Epithelial cell of esophagus (primary cell): Measurements from ENCODE around the gene EN1.

ENCODE experiments used
- DNase-seq: peaks from one replicate; pipeline ENCODE4 v3.0.0; 2010; ENCODE audit warnings: low read depth
- H3K4me3 ChIP-seq: 2 replicates; pipeline ENCODE4 v1.5.1; 2011; ENCODE audit warnings: mild to moderate bottlenecking, low read length, control low read depth
- TF ChIP-seq, protein P1 (sequence below): IDR thresholded peaks from 2 replicates; pipeline ENCODE4 v1.5.1; 2011; ENCODE audit warnings: low read depth, mild to moderate bottlenecking, low read length, control low read depth, inconsistent platforms; ENCODE audit not compliant: insufficient read depth; ENCODE audit errors: missing control alignments

EN1 gene

DNA sequence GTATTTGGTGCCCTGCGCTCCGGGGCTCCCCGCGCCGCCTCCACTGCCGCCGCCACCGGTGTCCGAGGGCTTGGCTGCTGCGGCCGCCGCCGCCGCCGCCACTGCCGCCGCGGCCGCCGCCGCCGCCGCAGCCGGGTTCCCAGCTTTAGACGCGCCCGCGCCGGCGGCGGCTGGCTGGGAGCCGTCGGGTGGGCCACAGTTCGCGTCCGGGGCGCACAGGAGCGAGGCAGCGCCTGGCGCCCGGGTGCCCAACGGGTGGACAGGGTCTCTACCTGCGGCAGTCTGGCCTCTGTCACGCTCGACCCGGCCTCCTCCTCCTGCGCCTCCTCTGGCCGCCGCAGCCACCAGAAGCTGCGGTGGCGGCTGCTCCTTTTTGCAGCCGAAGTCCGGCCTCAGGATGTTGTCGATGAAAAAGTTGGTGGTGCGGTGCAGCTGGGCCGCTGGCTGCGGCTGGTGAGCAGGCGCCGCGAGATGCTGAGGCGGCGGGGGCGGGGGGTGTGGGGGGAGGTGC, 951 bp downstream of the EN1 start:
- TF ChIP-seq, protein P1, sequence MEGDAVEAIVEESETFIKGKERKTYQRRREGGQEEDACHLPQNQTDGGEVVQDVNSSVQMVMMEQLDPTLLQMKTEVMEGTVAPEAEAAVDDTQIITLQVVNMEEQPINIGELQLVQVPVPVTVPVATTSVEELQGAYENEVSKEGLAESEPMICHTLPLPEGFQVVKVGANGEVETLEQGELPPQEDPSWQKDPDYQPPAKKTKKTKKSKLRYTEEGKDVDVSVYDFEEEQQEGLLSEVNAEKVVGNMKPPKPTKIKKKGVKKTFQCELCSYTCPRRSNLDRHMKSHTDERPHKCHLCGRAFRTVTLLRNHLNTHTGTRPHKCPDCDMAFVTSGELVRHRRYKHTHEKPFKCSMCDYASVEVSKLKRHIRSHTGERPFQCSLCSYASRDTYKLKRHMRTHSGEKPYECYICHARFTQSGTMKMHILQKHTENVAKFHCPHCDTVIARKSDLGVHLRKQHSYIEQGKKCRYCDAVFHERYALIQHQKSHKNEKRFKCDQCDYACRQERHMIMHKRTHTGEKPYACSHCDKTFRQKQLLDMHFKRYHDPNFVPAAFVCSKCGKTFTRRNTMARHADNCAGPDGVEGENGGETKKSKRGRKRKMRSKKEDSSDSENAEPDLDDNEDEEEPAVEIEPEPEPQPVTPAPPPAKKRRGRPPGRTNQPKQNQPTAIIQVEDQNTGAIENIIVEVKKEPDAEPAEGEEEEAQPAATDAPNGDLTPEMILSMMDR: no peak
- H3K4me3 ChIP-seq: no peak overlapping the region
- no peak for DNase-seq

DNA sequence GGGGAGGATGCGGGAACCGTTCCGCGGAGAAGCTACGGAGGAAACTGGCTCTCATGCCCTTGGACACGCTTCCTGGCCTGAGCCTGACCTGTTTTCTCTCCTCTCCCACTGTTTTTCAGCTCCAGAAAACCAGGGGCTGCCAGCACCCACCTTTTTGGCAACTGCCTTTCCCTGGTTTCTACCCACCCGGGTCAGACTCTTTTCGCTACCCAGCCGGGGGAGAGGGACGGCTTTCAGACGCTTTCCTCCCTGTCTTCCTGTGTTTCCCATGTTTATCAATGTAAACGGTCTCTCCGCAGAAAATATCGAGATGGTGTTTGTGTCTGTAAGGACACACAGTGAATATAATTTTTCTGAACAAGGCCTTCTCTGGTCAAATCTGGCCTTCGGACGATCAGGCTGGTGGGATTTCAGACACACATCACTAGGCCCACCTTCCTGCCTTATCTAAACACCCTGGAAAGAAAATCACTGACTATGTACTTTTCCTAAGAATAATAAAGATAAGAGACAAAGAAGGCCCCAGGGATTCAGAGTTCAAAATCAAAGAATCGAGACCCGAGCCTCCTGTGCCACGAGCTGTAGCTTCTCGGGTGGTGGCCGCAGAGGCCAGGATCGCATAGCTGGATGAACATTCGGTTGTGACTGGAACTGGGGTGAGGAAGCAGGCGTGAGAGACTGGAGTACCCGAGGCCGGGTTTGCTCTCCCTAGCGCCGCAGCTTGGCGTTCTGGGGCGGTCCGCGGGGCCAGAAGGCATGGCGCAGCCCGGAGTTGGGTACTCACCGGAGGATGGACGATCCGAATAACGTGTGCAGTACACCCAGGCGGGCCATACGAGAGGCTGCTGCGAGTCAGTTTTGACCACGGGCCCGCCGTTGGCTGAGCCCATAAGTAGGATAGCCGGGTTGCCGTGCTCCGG, 1.7 kb downstream of the EN1 start:
- no peak overlapping the region for H3K4me3 ChIP-seq
- no peak for DNase-seq
- TF ChIP-seq, protein P1: no peak

DNA sequence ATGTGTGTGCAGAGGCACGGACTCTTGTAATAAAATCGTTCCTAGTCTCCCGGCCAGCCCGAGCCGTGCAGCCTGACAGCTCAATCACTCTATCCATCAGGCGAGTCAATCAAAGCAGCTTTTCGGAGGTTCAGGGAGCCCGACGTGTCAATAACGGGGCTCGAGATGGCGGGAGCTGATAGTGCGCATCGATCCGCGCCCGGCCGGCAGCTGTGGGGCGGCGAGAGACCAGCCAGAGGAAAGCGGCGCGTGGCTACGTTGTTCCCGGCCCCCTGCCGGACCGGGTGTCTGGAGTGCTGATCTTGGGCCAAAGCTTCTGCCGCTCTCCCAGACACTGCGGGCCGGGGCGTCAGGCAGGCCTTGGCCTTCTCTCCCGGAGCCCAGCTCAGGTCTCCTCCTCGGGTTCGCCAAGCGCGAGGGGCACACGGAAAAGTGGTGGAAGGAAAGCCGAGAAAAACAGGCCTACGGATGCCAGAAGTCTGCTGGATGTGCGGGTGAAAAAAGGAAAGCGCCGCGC, 2.4 kb downstream of the EN1 start:
- no peak overlapping the region for H3K4me3 ChIP-seq
- TF ChIP-seq, protein P1: no peak
- no peak for DNase-seq

GRCh38 chr2:118844261-118845004, 3.0 kb downstream of the EN1 start:
- H3K4me3 ChIP-seq: no peak overlapping the region
- TF ChIP-seq, protein P1: no peak
- DNase-seq: no peak

DNA sequence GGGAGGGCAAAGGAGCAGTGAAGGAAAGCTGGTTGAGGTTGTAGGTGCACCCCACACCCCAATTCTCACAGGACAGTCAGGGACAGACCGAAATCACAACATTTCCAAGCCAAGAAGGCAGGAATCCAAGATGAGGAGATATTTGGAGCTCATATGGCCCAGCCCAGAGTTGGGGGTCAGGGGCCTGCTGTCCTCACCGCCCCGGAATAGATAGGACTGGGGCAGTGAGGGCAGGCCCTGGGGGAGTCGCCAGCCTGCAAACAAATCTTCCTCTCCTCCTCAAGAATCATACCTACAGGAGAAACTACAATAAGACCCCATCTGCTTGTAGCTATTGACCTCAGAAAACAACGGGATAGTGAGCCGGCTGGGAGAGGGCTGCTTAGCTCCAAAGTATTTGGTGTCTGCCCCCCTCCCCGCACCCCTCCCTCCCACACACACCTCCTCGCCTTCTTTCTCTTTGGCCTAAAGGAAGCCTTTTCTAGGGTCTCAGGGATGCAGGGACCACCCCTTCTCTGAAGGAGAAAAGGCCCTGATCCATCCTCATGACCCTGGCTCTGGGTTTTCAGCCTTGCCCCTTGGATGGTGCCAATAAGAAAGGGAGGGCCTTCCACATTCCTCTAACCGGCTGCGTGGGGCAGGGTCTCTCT, 3.8 kb downstream of the EN1 start:
- TF ChIP-seq, protein P1: no peak
- H3K4me3 ChIP-seq: no peak overlapping the region
- DNase-seq: no peak

GRCh38 chr2:118842661-118843482, 4.6 kb downstream of the EN1 start:
- H3K4me3 ChIP-seq: no peak overlapping the region
- DNase-seq: no peak
- TF ChIP-seq, protein P1: no peak
